C4-2B (cell line): ENCODE results near the gene COL2A1.

Source experiments
- ZFX ChIP-seq: fragments of 450-650 bp; IDR thresholded peaks from 2 replicates; pipeline ENCODE4 v1.6.1; 2017
- TF ChIP-seq, protein P1 (sequence below): fragments of 450-650 bp; conservative IDR thresholded peaks from 2 replicates; pipeline ENCODE4 v1.5.1; 2017; ENCODE audit warnings: mild to moderate bottlenecking

DNA sequence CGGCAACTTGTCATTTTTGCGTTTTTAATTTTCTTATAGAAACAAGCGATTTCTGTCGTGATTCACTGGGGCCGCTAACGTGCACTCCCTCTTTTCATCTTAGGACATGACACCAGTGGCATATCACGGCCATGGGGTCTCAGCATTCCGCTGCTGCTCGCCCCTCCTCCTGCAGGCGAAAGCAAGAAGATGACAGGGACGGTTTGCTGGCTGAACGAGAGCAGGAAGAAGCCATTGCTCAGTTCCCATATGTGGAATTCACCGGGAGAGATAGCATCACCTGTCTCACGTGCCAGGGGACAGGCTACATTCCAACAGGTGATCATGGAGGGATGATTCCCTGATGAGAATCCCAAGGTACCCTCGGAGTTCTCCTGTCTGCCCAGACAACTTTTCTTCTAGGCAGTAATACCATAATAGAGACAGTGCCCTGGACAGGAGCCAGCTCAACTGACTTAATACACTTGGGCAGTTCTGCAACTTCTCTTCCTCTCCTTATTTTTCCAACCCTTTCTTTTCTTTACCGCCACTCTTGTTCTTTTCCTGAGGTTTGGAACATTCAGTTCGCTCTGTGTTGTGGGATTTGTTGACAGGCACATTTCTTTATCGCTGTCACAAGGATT is 40.1 kb downstream of the COL2A1 start:
- TF ChIP-seq, protein P1, sequence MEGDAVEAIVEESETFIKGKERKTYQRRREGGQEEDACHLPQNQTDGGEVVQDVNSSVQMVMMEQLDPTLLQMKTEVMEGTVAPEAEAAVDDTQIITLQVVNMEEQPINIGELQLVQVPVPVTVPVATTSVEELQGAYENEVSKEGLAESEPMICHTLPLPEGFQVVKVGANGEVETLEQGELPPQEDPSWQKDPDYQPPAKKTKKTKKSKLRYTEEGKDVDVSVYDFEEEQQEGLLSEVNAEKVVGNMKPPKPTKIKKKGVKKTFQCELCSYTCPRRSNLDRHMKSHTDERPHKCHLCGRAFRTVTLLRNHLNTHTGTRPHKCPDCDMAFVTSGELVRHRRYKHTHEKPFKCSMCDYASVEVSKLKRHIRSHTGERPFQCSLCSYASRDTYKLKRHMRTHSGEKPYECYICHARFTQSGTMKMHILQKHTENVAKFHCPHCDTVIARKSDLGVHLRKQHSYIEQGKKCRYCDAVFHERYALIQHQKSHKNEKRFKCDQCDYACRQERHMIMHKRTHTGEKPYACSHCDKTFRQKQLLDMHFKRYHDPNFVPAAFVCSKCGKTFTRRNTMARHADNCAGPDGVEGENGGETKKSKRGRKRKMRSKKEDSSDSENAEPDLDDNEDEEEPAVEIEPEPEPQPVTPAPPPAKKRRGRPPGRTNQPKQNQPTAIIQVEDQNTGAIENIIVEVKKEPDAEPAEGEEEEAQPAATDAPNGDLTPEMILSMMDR: no peak
- no peak for TF ChIP-seq ZFX
